ENCODE data around the gene CACNB3. TPM values are rescaled to one million over a fixed set of nuclear protein-coding genes. Genes with fewer than 3 reads are reported as not detected.

CACNB3 gene
- polyA plus RNA-seq, result 10 to 100 TPM in 1 of 3 donors, 1 to 10 TPM in 2; 3.1 to 16.6 (median 6.9) TPM

DNA sequence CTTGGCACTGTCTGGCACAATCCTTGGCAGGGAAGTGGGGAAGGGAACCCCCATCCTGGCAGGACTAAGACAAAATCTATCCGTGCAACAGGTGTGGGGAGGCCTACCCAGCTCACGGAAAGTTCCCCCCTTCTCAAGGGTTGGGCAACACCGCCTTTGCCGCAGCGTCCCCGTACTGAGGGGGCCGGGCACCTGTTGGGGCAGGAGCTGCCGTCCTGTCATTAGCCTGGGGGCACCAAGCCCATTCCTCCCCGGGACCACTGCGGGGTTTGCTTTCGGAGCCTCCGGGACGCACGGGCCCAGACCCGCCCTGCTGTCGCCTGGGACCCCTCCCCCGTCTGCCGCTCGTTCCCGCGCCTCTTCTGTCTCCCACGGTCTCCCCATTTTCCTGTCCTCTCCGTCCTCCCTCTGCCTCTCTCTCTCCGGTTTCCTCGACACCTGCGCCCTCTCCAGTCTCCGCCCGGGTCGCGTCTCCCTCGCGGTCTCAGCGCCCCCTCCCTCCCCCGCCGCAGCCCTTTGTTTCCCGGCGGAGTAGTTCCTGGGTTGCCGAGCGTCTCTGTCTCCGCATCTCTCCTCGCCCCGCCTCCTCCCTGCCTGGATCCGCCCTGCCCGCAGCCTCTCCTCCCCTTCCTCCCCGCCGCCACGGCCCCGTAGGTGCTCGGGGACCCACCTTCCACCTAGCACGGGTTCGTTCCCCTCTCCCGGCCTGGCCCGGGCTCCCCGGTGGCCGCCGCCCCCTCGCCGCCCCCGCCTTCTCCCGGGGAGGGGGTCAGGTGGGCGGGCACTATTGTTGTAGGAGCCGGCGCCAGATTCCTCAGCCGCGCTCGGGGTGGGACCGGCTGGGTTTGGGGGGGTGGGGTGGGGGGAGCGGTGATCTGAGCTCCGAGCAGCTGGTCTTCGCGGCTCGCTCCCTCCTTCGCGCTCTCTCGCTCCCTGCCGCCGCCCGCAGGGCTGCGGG is at the start of gene CACNB3:
Gene CACNB3, plus strand, starts transcription at position 624 of the 958 bp plus-strand sequence. CDS start 434 bp downstream, outside the sequence.
- 1 to 2% (median 1%) methylated on average over 50 to 79 of the region's 79 CpGs for WGBS, 3 donors
- H3K27ac ChIP-seq (ENCODE audit: low read depth, low read length), result no peak within 1 kb of the TSS

DNA sequence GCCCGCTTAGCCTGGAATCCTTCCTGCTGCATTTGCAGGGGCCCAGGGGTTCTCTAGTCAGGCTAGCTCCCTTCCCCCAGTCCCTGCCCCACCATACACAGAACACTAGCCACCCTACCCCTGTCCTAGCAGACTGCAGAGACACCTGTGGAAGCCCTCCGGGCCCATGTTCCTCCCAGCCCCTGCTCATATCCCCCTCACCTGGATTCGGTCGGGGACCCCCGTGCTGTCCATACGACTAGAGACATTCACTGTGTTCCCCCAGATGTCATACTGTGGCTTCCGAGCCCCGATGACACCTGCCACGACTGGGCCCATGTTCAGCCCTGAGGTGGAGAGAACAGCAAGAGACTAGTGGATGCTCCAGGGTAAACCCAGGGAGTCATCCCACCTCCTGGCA is 49.6 kb upstream of the CACNB3 start:
- 91 to 97% (median 95%) methylated on average over 9 of the region's 9 CpGs for WGBS, 3 donors
- no peak overlapping the region for H3K27ac ChIP-seq (ENCODE audit: low read depth, low read length)

- H3K27ac ChIP-seq (ENCODE audit: low read depth, low read length), result no peak overlapping the region
- 90 to 95% (median 94%) methylated on average over 10 of the region's 10 CpGs for WGBS, 3 donors
These were observed 47.5 kb upstream of the CACNB3 start for GRCh38 chr12:48770756-48771155.

GRCh38 chr12:48771588-48772112 is 46.6 kb upstream of the CACNB3 start:
- WGBS, 3 donors, result 91 to 94% (median 91%) methylated on average over 13 of the region's 13 CpGs
- H3K27ac ChIP-seq (ENCODE audit: low read depth, low read length), result no peak overlapping the region

- WGBS, 3 donors, result 88 to 92% (median 91%) methylated on average over 5 of the region's 5 CpGs
- no peak overlapping the region for H3K27ac ChIP-seq (ENCODE audit: low read depth, low read length)
These were observed 44.6 kb upstream of the CACNB3 start for GRCh38 chr12:48773686-48774085.

- 25 to 42% (median 27%) methylated on average over 2 of the region's 2 CpGs for WGBS, 3 donors
- no peak overlapping the region for H3K27ac ChIP-seq (ENCODE audit: low read depth, low read length)
These were observed 43.8 kb upstream of the CACNB3 start for GRCh38 chr12:48774516-48774915.

DNA sequence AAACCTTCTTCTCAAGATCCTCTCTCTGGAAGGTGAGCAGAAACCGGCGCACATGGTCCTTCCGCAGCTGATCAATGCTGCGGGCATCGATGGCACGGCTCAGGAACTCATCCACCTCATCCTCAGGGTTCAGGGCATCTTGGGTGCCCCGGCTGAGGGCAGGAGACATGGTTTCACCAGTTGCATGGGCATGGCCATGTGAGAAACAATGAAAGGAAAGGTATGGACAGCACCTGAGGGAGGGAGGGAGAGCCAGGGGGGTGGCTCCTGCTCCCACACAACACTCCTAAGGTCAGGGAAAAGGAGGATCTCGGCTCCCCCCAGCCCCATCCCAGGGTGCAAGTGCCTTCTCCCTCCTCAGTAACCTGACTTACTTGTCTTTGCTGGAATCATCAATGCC is 43.0 kb upstream of the CACNB3 start:
- no peak overlapping the region for H3K27ac ChIP-seq (ENCODE audit: low read depth, low read length)
- whole genome bisulfite sequencing, 3 donors, result 94 to 96% (median 95%) methylated on average over 8 of the region's 8 CpGs

DNA sequence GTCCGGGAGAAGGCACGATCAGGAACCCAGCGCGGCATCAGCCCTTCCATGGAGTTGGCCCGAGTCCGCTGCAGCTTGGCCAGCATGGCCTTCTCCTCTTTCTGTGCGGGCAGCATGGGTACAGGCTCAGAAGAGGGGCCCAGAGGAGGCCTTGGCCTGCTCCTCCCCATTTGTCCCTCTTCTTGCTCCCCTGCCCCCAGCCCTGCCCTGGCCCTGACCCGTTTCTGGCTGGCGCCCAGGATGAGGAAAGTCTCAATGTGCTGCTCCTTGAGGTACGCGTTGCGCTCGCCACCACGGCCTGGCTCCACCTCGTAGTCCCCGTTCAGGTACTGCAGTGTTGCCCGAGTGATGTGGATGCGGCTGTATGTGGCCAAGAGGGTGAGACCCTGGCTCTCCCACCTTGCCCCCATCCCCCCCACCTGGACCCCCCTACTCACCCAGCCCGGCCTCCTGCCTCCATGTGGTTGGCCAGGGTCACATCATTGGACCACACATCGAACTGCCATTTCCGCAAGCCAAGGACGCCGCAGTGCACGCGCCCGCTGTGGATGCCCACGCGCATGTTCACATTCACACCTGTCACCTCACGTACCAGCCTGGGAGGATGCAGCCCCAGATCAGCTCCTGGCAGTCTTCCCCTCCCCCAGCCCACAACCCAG is 42.2 kb upstream of the CACNB3 start:
- no peak overlapping the region for H3K27ac ChIP-seq (ENCODE audit: low read depth, low read length)
- 89 to 92% (median 91%) methylated on average over 26 to 29 of the region's 29 CpGs for WGBS, 3 donors

DNA sequence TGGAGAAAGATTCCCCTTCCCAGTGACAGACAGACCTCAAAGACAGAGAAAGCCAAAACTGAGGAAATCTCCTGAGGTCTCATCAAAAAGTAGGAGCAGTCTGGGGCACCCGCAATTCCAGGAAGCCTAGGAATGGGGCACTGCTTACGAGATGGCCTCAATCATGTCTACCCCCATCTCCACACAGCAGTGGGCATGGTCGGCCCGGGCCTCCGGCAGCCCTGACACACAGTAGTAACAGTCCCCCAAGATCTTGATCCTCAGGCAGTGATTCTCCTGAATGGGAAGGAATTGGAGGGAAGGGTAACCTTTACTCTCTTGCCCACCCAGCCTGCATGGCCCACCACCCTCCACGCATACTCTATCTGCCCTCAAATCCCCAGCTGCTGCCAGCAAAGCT is 41.3 kb upstream of the CACNB3 start:
- H3K27ac ChIP-seq (ENCODE audit: low read depth, low read length), result no peak overlapping the region
- WGBS, 3 donors, result 90 to 96% (median 95%) methylated on average over 6 of the region's 6 CpGs

GRCh38 chr12:48777501-48778400 is 40.5 kb upstream of the CACNB3 start:
- WGBS, 3 donors, result 85 to 91% (median 87%) methylated on average over 16 of the region's 16 CpGs
- no peak overlapping the region for H3K27ac ChIP-seq (ENCODE audit: low read depth, low read length)

- WGBS, 3 donors, result 17 to 68% (median 20%) methylated on average over 3 of the region's 3 CpGs
- H3K27ac ChIP-seq (ENCODE audit: low read depth, low read length), result no peak overlapping the region
These were observed 38.4 kb upstream of the CACNB3 start for GRCh38 chr12:48779869-48780268.

GRCh38 chr12:48780381-48781025 is 37.8 kb upstream of the CACNB3 start:
- H3K27ac ChIP-seq (ENCODE audit: low read depth, low read length), result peak overlapping the region; percentile 34
- WGBS, 3 donors, result 70 to 76% (median 75%) methylated on average over 11 of the region's 11 CpGs

- WGBS, 3 donors, result 81 to 88% (median 83%) methylated on average over 9 of the region's 9 CpGs
- H3K27ac ChIP-seq (ENCODE audit: low read depth, low read length), result no peak overlapping the region
These were observed 36.4 kb upstream of the CACNB3 start for GRCh38 chr12:48781750-48782456.

- no peak overlapping the region for H3K27ac ChIP-seq (ENCODE audit: low read depth, low read length)
- WGBS, 3 donors, result 88 to 91% (median 91%) methylated on average over 63 of the region's 63 CpGs
These were observed 35.6 kb upstream of the CACNB3 start for GRCh38 chr12:48782457-48783395.

DNA sequence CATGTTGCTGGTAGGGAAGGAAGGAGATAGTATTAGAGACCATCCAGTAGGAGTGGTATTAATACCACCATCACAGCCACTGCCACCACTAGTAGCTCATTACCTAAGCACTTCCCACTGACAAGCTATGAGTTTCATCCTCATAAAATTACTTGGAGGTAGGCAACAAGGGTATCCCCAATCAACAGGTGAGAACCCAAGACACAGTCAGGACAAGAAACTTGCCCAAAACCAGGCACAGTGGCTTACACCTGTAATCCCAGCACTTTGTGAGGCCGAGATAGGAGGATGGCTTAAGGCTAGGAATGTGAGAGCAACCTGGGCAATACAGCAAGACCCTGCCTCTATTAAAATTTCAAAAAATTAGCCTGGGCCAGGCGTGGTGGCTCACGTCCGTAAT is 34.9 kb upstream of the CACNB3 start:
- H3K27ac ChIP-seq (ENCODE audit: low read depth, low read length), result no peak overlapping the region
- 92 to 97% (median 95%) methylated on average over 4 of the region's 4 CpGs for WGBS, 3 donors
